HS-5 (cell line): ENCODE data around the gene PYGM.

Source experiments
- DNase-seq: peaks from one replicate; pipeline ENCODE4 v3.0.0-alpha.2; 2012; ENCODE audit warnings: low read depth

The PYGM gene

GRCh38 chr11:64735725-64736259 is 24.0 kb downstream of the PYGM start:
- DNase-seq, result no peak

DNA sequence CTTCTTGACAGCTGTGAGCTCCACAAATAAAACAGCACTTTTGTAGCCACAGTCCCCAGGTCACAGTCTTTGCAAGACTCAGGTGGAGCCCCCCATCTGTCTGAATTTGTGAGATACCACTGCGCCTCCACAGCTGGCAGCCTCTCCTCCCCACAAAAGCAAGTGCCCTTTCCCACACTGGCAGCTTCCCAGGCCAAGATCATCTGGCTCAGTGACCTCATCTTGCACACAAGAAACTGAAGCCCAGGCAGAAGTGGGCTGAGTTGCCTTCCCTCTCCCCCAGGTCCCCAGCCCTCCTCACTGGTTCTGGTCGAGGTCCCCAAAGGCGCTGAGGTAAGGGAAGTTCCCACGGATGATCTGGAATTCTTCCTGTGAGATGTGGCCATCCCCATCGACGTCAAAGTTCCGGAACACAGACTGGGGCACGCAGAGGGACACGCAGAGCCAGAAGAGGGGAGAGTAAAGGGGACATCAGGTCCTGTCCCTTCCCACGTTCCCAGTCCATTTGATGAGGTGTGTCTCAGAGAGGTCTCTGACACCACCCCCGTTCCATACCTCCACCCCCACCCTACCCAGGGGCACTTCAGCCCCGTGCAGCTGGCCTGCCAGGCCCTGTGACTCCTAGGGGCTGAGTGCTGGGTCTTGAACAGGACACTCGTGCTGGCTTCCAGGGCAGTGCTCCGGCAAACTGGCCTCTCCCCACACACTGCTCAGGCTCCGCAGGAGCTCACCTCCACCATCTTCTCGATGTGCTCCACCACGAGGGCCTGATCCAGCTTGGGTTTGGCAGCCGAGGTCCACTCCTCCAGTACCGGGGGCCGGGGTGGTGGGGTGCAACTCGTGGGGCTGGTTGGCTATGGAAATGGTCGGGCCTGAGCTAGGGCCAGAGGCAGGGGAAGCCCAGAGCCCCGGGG is 24.7 kb downstream of the PYGM start:
- no peak for DNase-seq

- DNase-seq, result no peak
Measured at GRCh38 chr11:64731601-64732000, 28.2 kb downstream of the PYGM start.

- DNase-seq, result no peak
Measured at GRCh38 chr11:64729851-64730382, 29.9 kb downstream of the PYGM start.

DNA sequence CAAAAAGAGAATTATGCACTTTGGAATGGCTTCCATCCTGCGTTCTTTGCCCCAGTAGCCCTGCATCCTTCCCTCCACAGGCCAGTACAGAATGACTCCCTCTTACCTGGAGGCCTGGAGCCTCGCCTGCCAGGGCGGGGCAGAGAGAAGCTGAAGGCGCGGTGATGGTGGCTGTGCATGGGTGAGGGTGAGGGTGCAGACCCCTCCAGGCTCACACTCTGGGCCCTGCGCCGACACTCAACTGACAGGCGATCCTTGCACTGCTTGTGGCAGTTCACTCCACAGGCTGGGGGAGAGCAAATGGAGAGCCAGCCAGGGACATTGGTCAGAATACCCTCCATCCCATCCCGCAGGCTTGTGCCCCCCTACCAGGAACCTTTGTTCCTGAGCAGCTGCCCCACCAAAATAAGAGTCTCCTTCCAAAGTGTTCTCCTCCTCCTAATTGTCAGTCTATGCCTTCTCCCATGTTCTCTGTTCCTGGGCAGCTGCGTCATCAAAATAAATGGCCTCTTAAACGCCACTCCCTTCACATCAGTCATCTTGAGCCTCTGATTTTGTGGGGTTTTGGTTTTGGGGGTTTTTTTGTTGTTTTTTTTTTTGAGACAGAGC is 30.9 kb downstream of the PYGM start:
- DNase-seq, result no peak

GRCh38 chr11:64726867-64727530 is 32.8 kb downstream of the PYGM start:
- no peak for DNase-seq

- no peak for DNase-seq
Measured at GRCh38 chr11:64726211-64726641, 33.5 kb downstream of the PYGM start.

GRCh38 chr11:64724863-64725532 is 34.8 kb downstream of the PYGM start:
- DNase-seq, result no peak

- DNase-seq, result no peak
Measured at GRCh38 chr11:64723907-64724862, 35.6 kb downstream of the PYGM start.

GRCh38 chr11:64723117-64723906 is 36.5 kb downstream of the PYGM start, which contains the start of gene NRXN2:
Gene NRXN2 (minus strand): TSS chr11:64723197. CDS start chr11:64713699, 9,498 bp downstream.
- peak; percentile 43 for DNase-seq

DNA sequence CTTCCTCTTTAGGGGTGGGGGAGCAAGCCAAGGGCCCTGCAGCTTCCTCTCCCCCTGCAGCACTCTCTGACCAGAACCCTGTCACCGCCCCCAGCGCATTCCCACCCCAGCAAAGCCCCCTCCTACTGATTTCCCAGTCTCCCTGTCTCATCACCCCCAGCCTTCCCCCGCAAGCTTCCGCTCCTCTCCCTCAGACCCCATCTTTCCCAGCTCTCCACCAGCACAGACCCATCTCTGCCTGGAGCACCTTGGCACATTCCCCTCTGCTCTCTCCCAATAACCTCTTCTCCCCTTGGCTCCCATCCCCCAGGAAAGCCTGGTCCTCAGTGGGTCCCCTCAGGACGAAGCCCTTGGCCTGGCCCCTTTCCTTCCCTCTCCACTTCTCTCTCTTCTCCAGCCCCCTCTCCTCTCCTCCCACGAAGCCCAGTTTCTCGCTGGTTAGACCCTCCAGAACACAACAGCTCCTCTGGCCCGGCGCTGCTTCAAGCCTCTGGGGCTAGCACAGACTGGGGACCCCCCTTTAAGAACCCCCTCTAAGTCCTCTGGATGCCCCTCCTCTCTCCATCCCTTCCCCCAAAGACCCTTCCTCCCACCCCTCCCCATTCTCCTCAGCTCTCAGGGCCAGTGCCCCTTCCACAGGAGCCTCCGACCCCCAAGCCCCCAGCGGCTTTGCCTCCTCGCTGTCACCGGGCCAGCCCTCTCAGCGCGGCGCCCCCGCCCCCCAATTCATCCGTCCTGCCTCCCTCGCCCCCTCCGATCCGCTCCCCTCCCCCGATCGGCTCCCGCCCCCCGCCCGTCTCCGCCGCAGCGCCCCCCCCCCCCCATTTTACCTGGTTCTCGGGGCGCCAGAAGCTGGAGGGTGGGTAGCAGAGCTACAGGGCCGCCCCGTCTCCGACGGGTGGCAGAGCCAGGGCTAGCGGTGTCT is 37.4 kb downstream of the PYGM start:
- no peak for DNase-seq

GRCh38 chr11:64721359-64721699 is 38.4 kb downstream of the PYGM start:
- no peak for DNase-seq

DNA sequence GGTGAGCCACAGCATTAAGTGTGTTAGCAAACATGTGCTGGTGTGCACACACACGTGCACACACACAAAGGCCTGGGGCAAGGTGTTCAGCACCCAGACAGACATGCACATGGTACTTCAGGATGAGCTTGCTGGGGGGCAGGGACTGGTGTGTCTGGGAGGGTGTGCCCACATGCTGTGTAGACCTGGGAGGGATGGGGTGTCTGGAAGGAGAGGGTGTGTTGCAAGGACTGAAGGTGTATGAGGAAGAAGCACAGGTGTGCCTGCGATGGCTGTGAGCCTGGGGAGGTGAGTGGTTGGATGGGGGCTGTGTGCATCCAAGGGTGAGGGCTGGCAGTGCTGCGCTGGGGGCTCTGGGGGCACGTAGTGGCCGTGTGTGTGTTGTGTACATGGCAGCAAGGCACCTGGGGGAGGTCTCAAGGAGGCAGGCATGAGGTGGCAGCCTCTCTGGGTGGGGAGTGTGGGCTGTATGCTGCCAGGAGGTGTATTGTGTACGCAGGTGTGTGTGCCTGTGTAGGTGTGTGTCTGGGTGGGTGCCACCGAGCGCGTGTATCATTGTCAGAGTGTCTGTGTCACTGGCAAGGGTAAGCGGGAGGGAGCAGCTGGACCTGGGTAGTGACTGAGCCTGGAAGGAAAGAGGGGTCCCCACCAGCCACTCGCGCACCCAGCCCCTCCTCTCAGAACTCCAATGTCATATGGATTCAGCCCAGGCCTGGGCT is 39.0 kb downstream of the PYGM start:
- DNase-seq, result no peak

- DNase-seq, result no peak
Measured at GRCh38 chr11:64720167-64720566, 39.6 kb downstream of the PYGM start.

DNA sequence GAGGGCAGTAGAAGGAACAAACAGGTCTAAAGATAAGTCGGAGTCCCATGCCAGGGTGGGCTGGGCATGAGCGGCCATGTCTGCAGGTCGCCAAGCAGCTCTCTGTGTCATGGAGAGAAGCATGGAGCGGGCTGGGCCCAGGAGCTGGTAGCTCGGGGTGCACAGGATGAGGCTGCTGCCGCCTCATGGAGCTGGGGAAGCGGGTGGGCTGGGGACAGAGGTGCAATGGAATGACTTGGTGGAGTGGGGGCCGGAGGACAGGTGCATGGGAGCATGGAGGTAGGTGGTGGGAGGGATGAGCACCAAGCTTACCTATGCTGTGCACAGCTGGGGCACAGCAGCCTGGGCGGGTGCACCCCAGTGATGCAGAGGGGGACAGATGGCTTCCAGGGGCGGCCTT is 40.4 kb downstream of the PYGM start:
- no peak for DNase-seq

- DNase-seq, result no peak
Measured at GRCh38 chr11:64718780-64719124, 41.0 kb downstream of the PYGM start.

DNA sequence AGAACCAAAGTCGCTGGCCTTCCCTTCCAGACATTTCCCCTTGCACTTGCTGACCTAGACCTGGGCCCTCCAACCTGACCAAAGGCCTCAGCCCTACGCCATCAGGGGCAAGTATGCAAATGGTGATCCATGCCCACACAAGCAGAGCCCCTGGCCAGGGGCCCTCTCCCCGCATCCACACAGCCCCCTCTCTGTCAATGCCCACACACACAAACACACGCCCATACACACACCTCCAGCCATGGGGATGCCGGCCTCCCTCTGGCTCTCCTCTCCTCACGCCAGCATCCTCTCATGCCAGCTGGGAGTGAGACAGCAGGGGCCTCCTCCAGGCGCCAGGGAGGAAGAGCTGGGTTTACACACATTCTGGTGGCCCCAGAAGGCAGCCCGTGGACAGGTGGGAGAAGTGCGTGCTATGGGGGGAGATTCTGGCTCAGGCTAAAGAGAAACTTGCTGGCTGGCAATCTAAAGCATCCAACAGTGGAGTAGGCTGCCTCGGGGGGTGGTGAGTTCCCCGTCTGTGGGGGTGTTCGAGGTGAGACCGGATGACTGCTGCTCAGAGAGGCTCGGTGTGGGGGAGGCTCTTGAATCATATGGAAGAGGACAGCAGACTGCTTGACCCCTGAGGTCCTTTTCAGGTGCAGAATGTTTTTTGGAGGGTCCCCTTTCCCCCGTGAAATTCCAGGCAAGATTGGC is 41.5 kb downstream of the PYGM start:
- no peak for DNase-seq

DNA sequence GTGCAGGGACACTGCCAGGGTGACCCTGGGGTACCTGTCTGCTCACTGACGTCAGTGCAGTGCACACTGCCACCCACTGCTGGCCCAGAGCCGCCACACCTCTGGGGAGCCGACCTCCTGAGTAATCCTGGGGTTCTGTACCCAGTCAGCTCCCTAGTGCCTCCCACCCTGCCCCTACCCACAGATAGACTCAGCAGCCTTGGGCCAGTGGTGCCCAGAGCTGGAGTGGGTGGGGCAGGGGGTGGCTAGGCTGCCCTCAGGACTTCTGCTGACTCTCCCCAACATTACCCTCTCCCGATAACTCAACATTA is 42.6 kb downstream of the PYGM start:
- DNase-seq, result no peak
